Ramos (cell line): ENCODE results near the gene TBX2.

Experiments used
- in situ Hi-C: fragments of 300-500 bp; cut with MboI; formaldehyde crosslinking; loops from one replicate; pipeline ENCODE4 v1.14.3; 2022; ENCODE audit warnings: low sequenced_read_pairs; ENCODE audit not compliant: unreplicated experiment

Gene TBX2

GRCh38 chr17:61397086-61397842 is 2.4 kb upstream of the TBX2 start:
- in situ Hi-C loops, result no loop called here

GRCh38 chr17:61398721-61399130 is 917 bp upstream of the TBX2 start:
- in situ Hi-C loops, result no loop called here

GRCh38 chr17:61400066-61400716 is 548 bp downstream of the TBX2 start:
- in situ Hi-C loops, result loop anchor here (25.0 kb wide), 2 partner anchors 437 to 712 kb away; no protein-coding TSS in a partner anchor

- in situ Hi-C loops, result loop anchor here (25.0 kb wide), 2 partner anchors 436 to 711 kb away; no protein-coding TSS in a partner anchor
Measured at GRCh38 chr17:61400717-61401388, 1.2 kb downstream of the TBX2 start.

GRCh38 chr17:61401389-61402072 is 1.9 kb downstream of the TBX2 start:
- in situ Hi-C loops, result loop anchor here (25.0 kb wide), 2 partner anchors 436 to 711 kb away; no protein-coding TSS in a partner anchor

- in situ Hi-C loops, result loop anchor here (25.0 kb wide), 2 partner anchors 435 to 710 kb away; no protein-coding TSS in a partner anchor
Measured at GRCh38 chr17:61402073-61402541, 2.5 kb downstream of the TBX2 start.

- in situ Hi-C loops, result loop anchor here (25.0 kb wide), 2 partner anchors 434 to 709 kb away; no protein-coding TSS in a partner anchor
Measured at GRCh38 chr17:61402978-61403800, 3.5 kb downstream of the TBX2 start.

GRCh38 chr17:61403801-61404662 is 4.4 kb downstream of the TBX2 start:
- in situ Hi-C loops, result loop anchor here (25.0 kb wide), 2 partner anchors 433 to 708 kb away; no protein-coding TSS in a partner anchor

GRCh38 chr17:61404663-61404912 is 4.9 kb downstream of the TBX2 start:
- in situ Hi-C loops, result loop anchor here (25.0 kb wide), 2 partner anchors 433 to 708 kb away; no protein-coding TSS in a partner anchor

GRCh38 chr17:61404913-61405685 is 5.5 kb downstream of the TBX2 start:
- in situ Hi-C loops, result loop anchor here (25.0 kb wide), 2 partner anchors 432 to 707 kb away; no protein-coding TSS in a partner anchor

- in situ Hi-C loops, result loop anchor here (25.0 kb wide), 2 partner anchors 431 to 706 kb away; no protein-coding TSS in a partner anchor
Measured at GRCh38 chr17:61405686-61406536, 6.3 kb downstream of the TBX2 start.

- in situ Hi-C loops, result loop anchor here (25.0 kb wide), 2 partner anchors 431 to 706 kb away; no protein-coding TSS in a partner anchor
Measured at GRCh38 chr17:61406537-61406845, 6.8 kb downstream of the TBX2 start.

GRCh38 chr17:61406971-61407911 is 7.6 kb downstream of the TBX2 start:
- in situ Hi-C loops, result loop anchor here (25.0 kb wide), 2 partner anchors 430 to 705 kb away; no protein-coding TSS in a partner anchor

GRCh38 chr17:61408151-61409041 is 8.8 kb downstream of the TBX2 start:
- in situ Hi-C loops, result loop anchor here (25.0 kb wide), 2 partner anchors 429 to 704 kb away; no protein-coding TSS in a partner anchor
